Nephron progenitor cell (in vitro differentiated cells): ENCODE data around the gene HMGXB4.
A peak's percentile ranks its signal among the peaks of the same experiment; 100 is the strongest.
"Not testable (repeated sequence)": the region's sequence is repeated elsewhere in the genome, so short reads cannot be mapped to it uniquely, and the experiment has no call there.

Experiments used
- DNase-seq: peaks from one replicate; pipeline ENCODE4 v3.0.0; 2021
- H3K27ac Mint-ChIP-seq: 2 replicates; pipeline ENCODE4 v1.8.0; 2021; ENCODE audit warnings: mild to moderate bottlenecking, moderate library complexity, mixed read lengths
- H3K27me3 Mint-ChIP-seq: 2 replicates; pipeline ENCODE4 v1.8.0; 2021; ENCODE audit warnings: mild to moderate bottlenecking, low read depth, mixed read lengths; ENCODE audit not compliant: poor library complexity
- H3K36me3 Mint-ChIP-seq: 2 replicates; pipeline ENCODE4 v1.8.0; 2021; ENCODE audit warnings: low read depth, mixed read lengths
- H3K4me1 Mint-ChIP-seq: 2 replicates; pipeline ENCODE4 v1.8.0; 2021; ENCODE audit warnings: mixed read lengths
- H3K4me3 Mint-ChIP-seq: 2 replicates; pipeline ENCODE4 v1.8.0; 2021; ENCODE audit warnings: mild to moderate bottlenecking, moderate library complexity, mixed read lengths
- H3K9me3 Mint-ChIP-seq: 2 replicates; pipeline ENCODE4 v1.8.0; 2021; ENCODE audit warnings: mild to moderate bottlenecking, moderate library complexity, mixed read lengths
- TF ChIP-seq, protein P1 (sequence below): fragments of 200-600 bp; sonication (generic); IDR thresholded peaks from 2 replicates; pipeline ENCODE4 v1.5.0; 2021; ENCODE audit warnings: antibody characterized with exemption

HMGXB4 gene

DNA sequence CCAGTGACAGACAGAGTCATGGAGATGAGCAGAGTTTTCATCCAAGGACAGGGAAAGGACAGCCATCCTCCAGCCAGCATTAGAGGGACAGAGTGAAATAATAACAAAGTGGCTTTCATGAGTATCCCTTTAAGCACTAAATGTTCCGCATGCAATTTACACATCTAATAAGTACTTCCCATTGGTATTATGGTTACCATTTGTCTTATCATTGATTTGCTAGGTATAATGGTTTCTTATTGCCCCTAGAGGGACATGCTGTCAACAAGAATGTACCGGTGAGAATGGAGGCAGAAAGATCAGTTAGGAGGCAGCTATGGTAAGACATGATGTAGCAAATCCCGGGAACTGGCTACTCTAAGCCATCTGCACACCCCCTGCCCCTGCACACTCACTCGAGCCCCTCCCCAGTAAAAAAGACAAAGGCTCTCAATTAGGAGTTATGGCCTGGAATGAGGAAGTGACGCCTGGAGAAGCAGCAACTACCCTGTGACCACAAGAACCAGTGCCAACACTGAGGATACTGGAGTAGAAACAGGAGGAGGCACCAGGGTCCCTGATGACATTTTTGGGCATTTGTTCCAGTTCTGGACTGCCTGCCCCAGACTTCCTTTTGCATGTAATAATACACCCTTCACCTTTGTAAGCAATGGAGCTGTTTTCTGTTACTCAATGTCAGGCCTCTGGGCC, 30.2 kb upstream of the HMGXB4 start:
- no peak overlapping the region for H3K27ac Mint-ChIP-seq
- no peak overlapping the region for H3K4me3 Mint-ChIP-seq

DNA sequence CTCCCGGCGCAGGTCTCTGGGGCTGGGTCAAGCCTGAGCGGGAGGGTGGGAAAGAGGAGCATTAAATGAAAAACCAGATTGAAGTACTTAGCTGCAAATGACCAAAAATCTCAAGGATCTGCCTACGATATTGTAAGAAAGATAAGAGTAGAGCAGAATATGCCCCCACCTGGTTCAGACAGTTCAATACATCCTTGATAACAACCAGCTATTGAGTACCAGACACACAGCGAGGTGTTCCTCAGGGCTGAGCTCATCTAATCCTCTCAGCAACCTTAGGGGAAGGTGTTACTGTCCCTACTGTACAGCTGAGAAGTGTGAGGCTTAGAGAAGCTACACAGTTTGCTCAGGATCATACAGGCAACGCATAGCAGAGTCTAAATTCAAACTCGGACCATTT, 27.4 kb upstream of the HMGXB4 start:
- Mint-ChIP-seq H3K4me1 (no peaks in the 10 kb centered on the region), H3K27ac (no peak overlapping the region), H3K4me3 (no peak overlapping the region), H3K27me3 (peaks cover 40% of the 10 kb centered on the region), H3K36me3 (no peaks in the 10 kb centered on the region), H3K9me3 (peaks cover 4% of the 10 kb centered on the region)
- TF ChIP-seq, protein P1, sequence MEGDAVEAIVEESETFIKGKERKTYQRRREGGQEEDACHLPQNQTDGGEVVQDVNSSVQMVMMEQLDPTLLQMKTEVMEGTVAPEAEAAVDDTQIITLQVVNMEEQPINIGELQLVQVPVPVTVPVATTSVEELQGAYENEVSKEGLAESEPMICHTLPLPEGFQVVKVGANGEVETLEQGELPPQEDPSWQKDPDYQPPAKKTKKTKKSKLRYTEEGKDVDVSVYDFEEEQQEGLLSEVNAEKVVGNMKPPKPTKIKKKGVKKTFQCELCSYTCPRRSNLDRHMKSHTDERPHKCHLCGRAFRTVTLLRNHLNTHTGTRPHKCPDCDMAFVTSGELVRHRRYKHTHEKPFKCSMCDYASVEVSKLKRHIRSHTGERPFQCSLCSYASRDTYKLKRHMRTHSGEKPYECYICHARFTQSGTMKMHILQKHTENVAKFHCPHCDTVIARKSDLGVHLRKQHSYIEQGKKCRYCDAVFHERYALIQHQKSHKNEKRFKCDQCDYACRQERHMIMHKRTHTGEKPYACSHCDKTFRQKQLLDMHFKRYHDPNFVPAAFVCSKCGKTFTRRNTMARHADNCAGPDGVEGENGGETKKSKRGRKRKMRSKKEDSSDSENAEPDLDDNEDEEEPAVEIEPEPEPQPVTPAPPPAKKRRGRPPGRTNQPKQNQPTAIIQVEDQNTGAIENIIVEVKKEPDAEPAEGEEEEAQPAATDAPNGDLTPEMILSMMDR: no peak
- no peak for DNase-seq

More for the DNA sequence above, 30.2 kb upstream of the HMGXB4 start:
- TF ChIP-seq, protein P1: no peak
- DNase-seq: no peak
- Mint-ChIP-seq H3K4me1 (no peaks in the 10 kb centered on the region), H3K36me3 (no peaks in the 10 kb centered on the region), H3K27me3 (peaks cover 40% of the 10 kb centered on the region), H3K9me3 (peaks cover 4% of the 10 kb centered on the region)

- peaks cover 8% of the 10 kb centered on the region for H3K9me3 Mint-ChIP-seq
- TF ChIP-seq, protein P1: no peak
- H3K4me1 Mint-ChIP-seq: no peaks in the 10 kb centered on the region
- no peak overlapping the region for H3K27ac Mint-ChIP-seq
- no peak for DNase-seq
- no peak overlapping the region for H3K4me3 Mint-ChIP-seq
- H3K36me3 Mint-ChIP-seq: no peaks in the 10 kb centered on the region
- H3K27me3 Mint-ChIP-seq: peaks cover 42% of the 10 kb centered on the region
Observed at GRCh38 chr22:35230417-35230816, 26.9 kb upstream of the HMGXB4 start.

DNA sequence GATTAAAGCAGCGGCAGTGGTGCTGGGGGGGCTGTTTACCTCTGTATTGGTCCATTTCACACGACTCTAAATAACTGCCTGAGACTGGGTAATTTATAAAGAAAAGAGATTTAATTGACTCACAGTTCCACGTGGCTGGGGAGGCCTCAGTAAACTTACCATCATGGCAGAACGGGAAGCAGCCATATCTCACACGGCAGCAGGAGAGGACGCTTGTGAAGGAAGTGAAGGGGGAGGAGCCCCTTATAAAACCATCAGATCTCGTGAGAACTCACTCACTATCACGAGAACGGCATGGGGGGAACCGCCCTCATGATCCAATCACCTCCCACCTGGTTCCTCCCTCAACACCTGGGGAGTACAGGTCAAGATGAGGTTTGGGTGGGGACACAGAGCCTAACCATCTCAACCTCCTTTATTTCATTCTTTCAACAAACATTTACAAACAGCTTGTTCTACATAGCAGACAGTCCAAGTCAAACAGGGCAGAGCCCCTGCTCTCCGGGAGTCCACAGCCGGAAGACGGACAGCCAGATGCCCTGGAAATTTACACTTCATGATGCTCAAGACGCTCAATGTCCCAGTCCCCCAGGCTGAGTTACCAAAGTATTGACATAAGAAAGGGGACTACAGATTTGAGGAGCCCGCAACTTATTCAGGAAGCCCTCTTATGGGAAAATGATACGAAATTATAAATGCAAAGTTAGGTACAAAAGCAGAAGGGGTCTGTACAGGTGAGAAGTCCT, 26.3 kb upstream of the HMGXB4 start:
- TF ChIP-seq, protein P1: no peak

DNA sequence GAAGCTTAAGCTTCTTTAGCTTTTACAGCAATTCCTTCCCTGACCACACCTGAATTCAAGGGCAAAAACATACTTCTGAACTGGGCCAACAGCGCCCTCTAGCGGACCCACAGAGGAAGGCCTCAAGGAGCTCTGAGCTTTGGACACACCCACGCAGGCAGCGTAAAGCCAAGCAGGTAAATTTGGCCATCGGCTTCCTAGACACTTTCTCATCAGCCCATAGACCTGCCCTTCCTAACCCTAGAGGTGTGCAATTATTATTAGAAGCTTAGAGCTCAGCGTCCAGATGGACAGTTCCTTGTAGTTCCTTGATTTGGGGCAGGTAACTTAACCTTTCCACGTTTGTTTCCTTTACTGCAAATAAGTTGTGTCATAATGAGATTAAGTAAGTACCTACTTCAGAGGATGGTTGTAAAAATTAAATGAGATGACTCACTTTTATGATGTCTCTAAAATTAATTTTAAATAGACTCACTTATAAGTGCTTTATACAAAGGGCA, 25.7 kb upstream of the HMGXB4 start:
- DNase-seq: peak; percentile 80
- Mint-ChIP-seq H3K36me3 (no peaks in the 10 kb centered on the region), H3K4me3 (no peak overlapping the region), H3K9me3 (peaks cover 20% of the 10 kb centered on the region), H3K27me3 (peaks cover 51% of the 10 kb centered on the region), H3K27ac (no peak overlapping the region), H3K4me1 (no peaks in the 10 kb centered on the region)
- TF ChIP-seq, protein P1: peak; percentile 96

More for the DNA sequence above, 26.3 kb upstream of the HMGXB4 start:
- no peak for DNase-seq
- Mint-ChIP-seq H3K36me3 (no peaks in the 10 kb centered on the region), H3K27me3 (peaks cover 45% of the 10 kb centered on the region), H3K9me3 (peaks cover 14% of the 10 kb centered on the region), H3K4me3 (no peak overlapping the region), H3K27ac (no peak overlapping the region), H3K4me1 (no peaks in the 10 kb centered on the region)

- DNase-seq, H3K4me1 Mint-ChIP-seq, H3K27ac Mint-ChIP-seq, H3K4me3 Mint-ChIP-seq: not testable (repeated sequence)
- peaks cover 46% of the 10 kb centered on the region for H3K27me3 Mint-ChIP-seq
- peaks cover 12% of the 10 kb centered on the region for H3K36me3 Mint-ChIP-seq
- H3K9me3 Mint-ChIP-seq: peaks cover 76% of the 10 kb centered on the region
Observed at GRCh38 chr22:35238749-35239148, 18.5 kb upstream of the HMGXB4 start.

DNA sequence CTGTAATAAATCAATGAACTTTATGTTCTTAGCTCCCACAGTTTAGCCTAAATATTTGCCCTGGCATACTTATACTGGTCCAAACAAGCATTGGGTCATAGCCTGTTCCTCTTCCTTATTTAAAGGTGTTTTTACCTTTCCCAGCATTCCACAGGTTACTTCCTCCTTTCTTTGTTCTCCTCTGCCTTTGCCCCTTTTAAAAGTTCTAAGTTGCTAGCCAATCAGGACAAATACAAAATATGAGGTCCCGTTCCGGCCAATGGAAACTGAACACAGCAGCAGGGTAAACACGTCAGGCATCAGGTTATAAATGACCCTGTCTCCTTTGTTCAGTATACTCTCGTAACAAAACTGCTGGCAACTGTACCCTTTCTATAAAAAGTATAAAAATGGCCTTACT, 12.8 kb upstream of the HMGXB4 start:
- not testable (repeated sequence) for H3K4me3 Mint-ChIP-seq, H3K4me1 Mint-ChIP-seq, H3K27me3 Mint-ChIP-seq, H3K27ac Mint-ChIP-seq, DNase-seq
- Mint-ChIP-seq H3K36me3 (peaks cover 13% of the 10 kb centered on the region), H3K9me3 (peaks cover 54% of the 10 kb centered on the region)
